Sciatic nerve (tissue), 2 donors: ENCODE data around the gene FHDC1. TPM values are rescaled to one million over a fixed set of nuclear protein-coding genes. Genes with fewer than 3 reads are reported as not detected.
"Not testable (repeated sequence)": the region's sequence is repeated elsewhere in the genome, so short reads cannot be mapped to it uniquely, and the experiment has no call there.

Experiments
- ATAC-seq: fragments of 200-7000 bp; cut with Tn5 transposase; one replicate; pipeline ENCODE4 v1.9.1; 2020; ENCODE audit warnings: mild to moderate bottlenecking, moderate library complexity
- DNase-seq: peaks from one replicate; pipeline ENCODE4 v3.0.0-alpha.2; 2020; ENCODE audit warnings: low spot score
- intact Hi-C: fragments of 100-400 bp; cut with DNase I; formaldehyde crosslinking; loops from one replicate; pipeline ENCODE4 v1.14.2; 2022
- total RNA-seq: library from RNA; stranded (reverse); fragmentation: NEBNext Ultra II Directional; extraction: Animal tissue kit (Norgen Biotek cat#: 25700); gene quantifications from one replicate; pipeline ENCODE4 v1.2.1, GENCODE V29; 2021
- donor health status: DM: no; HTN: no; CAD: no.
- donor health status: DM: no; HTN: no; CAD: no.

Gene FHDC1
- 3.9 TPM for total RNA-seq

- DNase-seq (no peak), ATAC-seq (peak; percentile 24)
- intact Hi-C loops, result no loop called here
Observed at GRCh38 chr4:152935631-152936445, at the start of gene FHDC1. Gene FHDC1 (plus strand): TSS chr4:152936323. CDS start chr4:152943058, 6,735 bp downstream.

GRCh38 chr4:152887981-152888380 lies 48.1 kb upstream of the FHDC1 start:
- ATAC-seq (no peak), DNase-seq (no peak)
- intact Hi-C loops, result no loop called here

- intact Hi-C loops, result no loop called here
- ATAC-seq, result no peak
- DNase-seq, result no peak
Observed at GRCh38 chr4:152892974-152893373, 43.1 kb upstream of the FHDC1 start.

- intact Hi-C loops, result no loop called here
- DNase-seq, result no peak
- ATAC-seq, result no peak
Observed at GRCh38 chr4:152894673-152895072, 41.5 kb upstream of the FHDC1 start.

GRCh38 chr4:152896811-152897210 lies 39.3 kb upstream of the FHDC1 start:
- intact Hi-C loops, result no loop called here
- ATAC-seq (no peak), DNase-seq (no peak)

- intact Hi-C loops, DNase-seq, ATAC-seq: not testable (repeated sequence)
Observed at GRCh38 chr4:152898133-152898532, 38.0 kb upstream of the FHDC1 start.

- intact Hi-C loops, result no loop called here
- no peak for DNase-seq
- no peak for ATAC-seq
Observed at GRCh38 chr4:152898606-152899005, 37.5 kb upstream of the FHDC1 start.

GRCh38 chr4:152900395-152900794 lies 35.7 kb upstream of the FHDC1 start:
- intact Hi-C loops, result no loop called here
- DNase-seq (no peak), ATAC-seq (no peak)

GRCh38 chr4:152901205-152901604 lies 34.9 kb upstream of the FHDC1 start:
- intact Hi-C loops, result no loop called here
- ATAC-seq (peak; percentile 61), DNase-seq (no peak)

- DNase-seq (no peak), ATAC-seq (no peak)
- intact Hi-C loops, result no loop called here
Observed at GRCh38 chr4:152903658-152904057, 32.5 kb upstream of the FHDC1 start.

GRCh38 chr4:152909901-152910300 lies 26.2 kb upstream of the FHDC1 start:
- no peak for ATAC-seq
- intact Hi-C loops, result no loop called here

GRCh38 chr4:152910521-152910920 lies 25.6 kb upstream of the FHDC1 start:
- DNase-seq (no peak), ATAC-seq (no peak)
- intact Hi-C loops, result no loop called here

More at GRCh38 chr4:152909901-152910300, 26.2 kb upstream of the FHDC1 start:
- DNase-seq, result no peak

GRCh38 chr4:152917543-152918395 lies 18.4 kb upstream of the FHDC1 start:
- intact Hi-C loops, result no loop called here
- peak; percentile 62 for ATAC-seq
- DNase-seq, result no peak

- DNase-seq, result no peak
- ATAC-seq, result no peak
- intact Hi-C loops, result no loop called here
Observed at GRCh38 chr4:152919826-152920225, 16.3 kb upstream of the FHDC1 start.

GRCh38 chr4:152920768-152921167 lies 15.4 kb upstream of the FHDC1 start:
- intact Hi-C loops, result no loop called here

GRCh38 chr4:152921284-152921683 lies 14.8 kb upstream of the FHDC1 start:
- intact Hi-C loops, result no loop called here
- no peak for ATAC-seq
- no peak for DNase-seq

More at GRCh38 chr4:152920768-152921167, 15.4 kb upstream of the FHDC1 start:
- no peak for ATAC-seq
- DNase-seq, result no peak

- intact Hi-C loops, result no loop called here
- no peak for ATAC-seq
- DNase-seq, result no peak
Observed at GRCh38 chr4:152925851-152926250, 10.3 kb upstream of the FHDC1 start.

GRCh38 chr4:152926959-152927358 lies 9.2 kb upstream of the FHDC1 start:
- no peak for ATAC-seq
- intact Hi-C loops, result no loop called here
- no peak for DNase-seq

- no peak for ATAC-seq
- intact Hi-C loops, result no loop called here
- no peak for DNase-seq
Observed at GRCh38 chr4:152927737-152928136, 8.4 kb upstream of the FHDC1 start.

- intact Hi-C loops, result no loop called here
- DNase-seq (no peak), ATAC-seq (no peak)
Observed at GRCh38 chr4:152928286-152928685, 7.8 kb upstream of the FHDC1 start.
